Sciatic nerve (tissue), 2 donors: ENCODE data around the gene PHYHD1. TPM values are rescaled to one million over a fixed set of nuclear protein-coding genes. Genes with fewer than 3 reads are reported as not detected.

Source experiments
- ATAC-seq: fragments of 200-7000 bp; cut with Tn5 transposase; one replicate; pipeline ENCODE4 v1.9.1; 2020; ENCODE audit warnings: mild to moderate bottlenecking, moderate library complexity
- DNase-seq: peaks from one replicate; pipeline ENCODE4 v3.0.0-alpha.2; 2020; ENCODE audit warnings: low spot score
- intact Hi-C: fragments of 100-400 bp; cut with DNase I; formaldehyde crosslinking; loops from one replicate; pipeline ENCODE4 v1.14.2; 2022
- total RNA-seq: library from RNA; stranded (reverse); fragmentation: NEBNext Ultra II Directional; extraction: Animal tissue kit (Norgen Biotek cat#: 25700); gene quantifications from one replicate; pipeline ENCODE4 v1.2.1, GENCODE V29; 2021
- donor health status: DM: no; HTN: no; CAD: no.
- donor health status: DM: no; HTN: no; CAD: no.

The PHYHD1 gene
- total RNA-seq, 1 donor from 2014 or later = 38.7 TPM

DNA sequence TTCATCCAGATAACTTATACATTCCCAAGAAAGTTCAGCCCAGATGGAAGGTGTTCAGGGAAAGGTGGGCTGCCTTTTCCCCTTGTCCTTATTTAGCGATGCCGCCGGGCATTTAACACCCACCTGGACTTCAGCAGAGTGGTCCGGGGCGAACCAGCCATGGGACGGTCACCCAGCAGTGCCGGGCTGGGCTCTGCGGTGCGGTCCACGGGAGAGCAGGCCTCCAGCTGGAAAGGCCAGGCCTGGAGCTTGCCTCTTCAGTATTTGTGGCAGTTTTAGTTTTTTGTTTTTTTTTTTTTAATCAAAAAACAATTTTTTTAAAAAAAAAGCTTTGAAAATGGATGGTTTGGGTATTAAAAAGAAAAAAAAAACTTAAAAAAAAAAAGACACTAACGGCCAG, 4.0 kb upstream of the PHYHD1 start:
- no peak for DNase-seq
- no peak for ATAC-seq
- intact Hi-C loops = loop anchor here (5.0 kb wide), 1 partner anchor 34 kb away; the partner anchor contains the start of genes KYAT1 and LRRC8A

- peak; percentile 80 for ATAC-seq
- intact Hi-C loops = loop anchor here (5.0 kb wide), 1 partner anchor 35 kb away; the partner anchor contains the start of genes KYAT1 and LRRC8A
- peak; percentile 89 for DNase-seq
These were observed 3.5 kb upstream of the PHYHD1 start for GRCh38 chr9:128917151-128917849.

- intact Hi-C loops = loop anchor here (5.0 kb wide), 1 partner anchor 37 kb away; the partner anchor contains the start of genes KYAT1 and LRRC8A
- DNase-seq (no peak), ATAC-seq (no peak)
These were observed 1.9 kb upstream of the PHYHD1 start for GRCh38 chr9:128918921-128919320.

GRCh38 chr9:128919402-128920089, 1.2 kb upstream of the PHYHD1 start:
- intact Hi-C loops = loop anchor here (5.0 kb wide), 1 partner anchor 37 kb away; the partner anchor contains the start of genes KYAT1 and LRRC8A
- no peak for DNase-seq
- ATAC-seq = no peak

GRCh38 chr9:128921881-128922763, 1.3 kb downstream of the PHYHD1 start:
- intact Hi-C loops = no loop called here
- DNase-seq = peak; percentile 81
- ATAC-seq = peak; percentile 87

DNA sequence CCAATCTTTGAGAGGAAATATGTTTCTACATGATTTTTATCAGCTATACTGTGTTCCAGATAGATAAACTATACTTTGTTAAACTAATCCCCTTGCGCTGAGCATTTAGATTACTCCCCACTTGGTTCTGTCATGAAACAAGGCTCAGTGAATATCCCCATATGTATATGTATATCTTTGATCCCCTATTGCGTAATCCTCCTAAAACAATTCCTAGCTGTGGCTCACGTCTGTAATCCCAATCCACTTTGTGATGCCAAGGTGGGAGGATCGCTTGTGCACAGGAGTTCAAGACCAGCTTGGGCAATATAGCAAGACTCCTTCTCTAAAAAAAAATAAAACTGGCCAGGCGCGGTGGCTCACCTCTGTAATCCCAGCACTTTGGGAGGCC, 2.7 kb downstream of the PHYHD1 start:
- ATAC-seq = no peak
- intact Hi-C loops = no loop called here

GRCh38 chr9:128927731-128928411, 7.1 kb downstream of the PHYHD1 start:
- intact Hi-C loops = loop anchor here (5.0 kb wide), 1 partner anchor 66 kb away; no protein-coding TSS in a partner anchor
- ATAC-seq (peak; percentile 81), DNase-seq (no peak)

More for the DNA sequence above, 2.7 kb downstream of the PHYHD1 start:
- no peak for DNase-seq

DNA sequence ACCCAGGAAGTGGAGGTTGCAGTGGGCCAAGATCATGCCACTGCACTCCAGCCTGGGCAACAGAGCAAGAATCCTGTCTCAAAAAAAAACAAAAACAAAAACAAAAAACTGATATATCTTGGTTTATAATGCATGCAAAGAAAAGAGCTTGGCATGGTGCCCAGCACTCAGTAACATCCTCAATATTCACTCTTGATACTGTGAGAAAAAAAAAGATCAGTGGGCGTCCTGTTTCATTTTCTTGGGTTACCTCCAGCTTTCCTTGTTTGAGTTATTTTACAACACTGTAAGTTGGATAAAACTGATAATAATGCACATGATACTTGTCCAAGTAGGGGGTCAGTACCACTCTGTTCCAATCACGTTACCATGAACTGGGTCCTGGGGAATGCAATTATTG, 7.8 kb downstream of the PHYHD1 start:
- intact Hi-C loops = loop anchor here (5.0 kb wide), 1 partner anchor 66 kb away; no protein-coding TSS in a partner anchor
- no peak for ATAC-seq
- DNase-seq = no peak

DNA sequence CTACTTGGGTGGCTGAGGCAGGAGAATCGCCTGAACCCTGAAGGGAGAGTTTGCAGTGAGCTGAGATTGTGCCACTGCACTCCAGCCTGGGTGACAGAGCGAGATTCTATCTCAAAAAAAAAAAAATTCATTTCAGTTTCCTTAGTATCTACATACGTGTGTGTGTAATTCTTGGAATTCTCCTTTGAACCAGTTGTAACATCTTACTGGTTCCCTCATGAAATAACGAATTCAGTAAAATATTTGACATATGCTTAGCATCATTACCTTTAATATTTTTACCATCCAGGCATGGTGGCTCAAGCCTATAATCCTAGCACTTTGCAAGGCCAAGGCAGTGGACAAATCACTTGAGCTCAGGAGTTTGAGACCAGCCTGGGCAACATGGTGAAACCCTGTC, 8.8 kb downstream of the PHYHD1 start:
- intact Hi-C loops = loop anchor here (5.0 kb wide), 1 partner anchor 67 kb away; no protein-coding TSS in a partner anchor
- no peak for ATAC-seq
- no peak for DNase-seq

DNA sequence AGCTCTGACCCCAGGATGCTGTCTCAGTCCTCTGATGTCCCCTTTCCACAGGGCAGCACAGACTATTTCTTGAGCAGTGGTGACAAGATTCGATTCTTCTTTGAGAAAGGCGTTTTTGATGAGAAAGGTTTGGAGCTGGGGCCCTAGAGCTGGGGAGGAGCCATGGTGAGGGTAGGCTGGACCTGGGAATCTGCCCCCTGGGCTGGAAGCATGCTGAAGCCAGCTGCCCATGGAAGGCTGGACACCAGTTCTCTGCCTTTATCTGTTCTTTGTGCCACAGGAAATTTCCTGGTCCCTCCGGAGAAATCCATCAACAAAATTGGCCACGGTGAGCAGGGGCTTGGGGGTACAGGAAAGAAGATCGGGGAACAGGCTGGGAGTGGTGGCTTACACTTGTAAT, 12.9 kb downstream of the PHYHD1 start:
- intact Hi-C loops = no loop called here
- DNase-seq (no peak), ATAC-seq (no peak)

- ATAC-seq (no peak), DNase-seq (no peak)
- intact Hi-C loops = no loop called here
These were observed 15.5 kb downstream of the PHYHD1 start for GRCh38 chr9:128936171-128936865.

DNA sequence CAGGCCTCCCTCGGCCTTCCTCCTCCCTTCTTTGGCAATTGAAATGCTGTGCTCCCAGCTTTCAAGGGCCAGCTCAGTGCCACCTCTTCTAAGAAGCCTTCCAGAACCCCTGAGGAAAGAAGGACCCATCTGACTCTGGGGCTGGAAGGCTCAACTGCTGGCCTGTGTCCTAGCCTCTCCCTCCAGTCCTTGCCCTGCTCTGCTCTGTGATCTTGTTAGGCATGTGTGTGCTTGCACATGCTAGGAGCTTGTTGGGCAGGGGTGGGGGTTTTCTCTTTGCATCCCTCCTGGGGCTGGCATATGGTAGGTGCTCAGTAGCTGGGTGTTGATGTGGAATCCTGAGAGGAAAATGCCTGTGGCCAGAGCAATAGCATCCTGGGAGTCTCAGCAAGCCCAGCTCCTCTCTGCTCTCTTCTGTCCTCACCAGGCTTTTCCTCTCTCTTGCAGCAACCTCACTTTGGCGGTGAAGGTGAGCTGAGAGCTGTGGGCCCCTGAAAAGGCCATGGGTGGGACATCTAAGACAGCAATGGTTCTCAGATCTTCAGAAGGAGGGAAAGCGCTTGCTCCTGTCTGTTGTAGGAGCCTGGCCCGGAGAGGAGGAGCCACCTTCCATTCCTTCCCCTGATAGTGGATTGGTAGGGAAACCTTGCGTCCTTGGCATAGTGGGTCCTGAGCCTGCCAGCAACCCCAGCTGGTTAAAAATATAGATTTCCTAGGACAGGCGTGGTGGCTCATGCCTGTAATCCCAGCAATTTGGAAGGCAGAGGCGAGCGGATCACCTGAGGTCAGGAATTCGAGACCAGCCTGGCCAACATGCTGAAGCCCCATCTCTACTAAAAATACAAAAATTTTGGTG, 16.8 kb downstream of the PHYHD1 start:
- intact Hi-C loops = no loop called here
- no peak for ATAC-seq

GRCh38 chr9:128940271-128940921, 19.6 kb downstream of the PHYHD1 start:
- intact Hi-C loops = no loop called here
- DNase-seq = no peak

More for the DNA sequence above, 16.8 kb downstream of the PHYHD1 start:
- DNase-seq = no peak

GRCh38 chr9:128940946-128941755, 20.4 kb downstream of the PHYHD1 start:
- intact Hi-C loops = no loop called here
- ATAC-seq (no peak), DNase-seq (no peak)

More at GRCh38 chr9:128940271-128940921, 19.6 kb downstream of the PHYHD1 start:
- ATAC-seq = no peak

- intact Hi-C loops = no loop called here
- ATAC-seq (no peak), DNase-seq (peak; percentile 31)
These were observed 23.2 kb downstream of the PHYHD1 start for GRCh38 chr9:128943832-128944620.
